Natural killer cell treated with Interleukin-12 subunit alpha and Interleukin-12 subunit beta and Interleukin-15 and Interleukin-18, amount 100 ng/mL, for 72 hours (primary cell): ENCODE data around the gene CLHC1. TPM values are rescaled to one million over a fixed set of nuclear protein-coding genes. Genes with fewer than 3 reads are reported as not detected.
"Not testable (repeated sequence)": the region's sequence is repeated elsewhere in the genome, so short reads cannot be mapped to it uniquely, and the experiment has no call there.

ENCODE experiments used
- ATAC-seq, 2 donors: fragments of 150-1000 bp; cut with Tn5 transposase in 1 of 2; sonication (Bioruptor Pico), chemical (Tn5 transposase) in 1 of 2; 2 replicates each; pipeline ENCODE4 v1.10.0; 2021
- DNase-seq: peaks from one replicate; pipeline ENCODE4 v3.0.0; 2022; ENCODE audit warnings: low spot score
- H3K27ac Mint-ChIP-seq, 2 donors: 1 replicate in 1 of 2; 2 replicates in 1 of 2; pipeline ENCODE4 v1.8.0; 2022; ENCODE audit warnings: mixed read lengths in 2 of 2, mild to moderate bottlenecking in 1 of 2, moderate library complexity in 1 of 2
- H3K27me3 Mint-ChIP-seq, 2 donors: 1 replicate in 1 of 2; 2 replicates in 1 of 2; pipeline ENCODE4 v1.8.0; 2022; ENCODE audit warnings: mixed read lengths in 2 of 2
- H3K36me3 Mint-ChIP-seq: one replicate; pipeline ENCODE4 v1.8.0; 2022; ENCODE audit warnings: mixed read lengths
- H3K4me1 Mint-ChIP-seq, 2 donors: 1 replicate in 1 of 2; 2 replicates in 1 of 2; pipeline ENCODE4 v1.8.0; 2022; ENCODE audit warnings: low read depth in 2 of 2, mixed read lengths in 2 of 2, mild to moderate bottlenecking in 1 of 2
- H3K4me3 Mint-ChIP-seq: one replicate; pipeline ENCODE4 v1.8.0; 2022; ENCODE audit warnings: mixed read lengths
- H3K9me3 Mint-ChIP-seq: 2 replicates; pipeline ENCODE4 v1.8.0; 2022; ENCODE audit warnings: mixed read lengths
- total RNA-seq, 2 donors: library from RNA; stranded (reverse); gene quantifications; one replicate each; pipeline ENCODE4 v1.2.3, GENCODE V29; 2022

Gene CLHC1
- total RNA-seq = 10 to 100 TPM in 1 of 2 donors, 1 to 10 TPM in 1; 9.7 to 13.1 TPM

DNA sequence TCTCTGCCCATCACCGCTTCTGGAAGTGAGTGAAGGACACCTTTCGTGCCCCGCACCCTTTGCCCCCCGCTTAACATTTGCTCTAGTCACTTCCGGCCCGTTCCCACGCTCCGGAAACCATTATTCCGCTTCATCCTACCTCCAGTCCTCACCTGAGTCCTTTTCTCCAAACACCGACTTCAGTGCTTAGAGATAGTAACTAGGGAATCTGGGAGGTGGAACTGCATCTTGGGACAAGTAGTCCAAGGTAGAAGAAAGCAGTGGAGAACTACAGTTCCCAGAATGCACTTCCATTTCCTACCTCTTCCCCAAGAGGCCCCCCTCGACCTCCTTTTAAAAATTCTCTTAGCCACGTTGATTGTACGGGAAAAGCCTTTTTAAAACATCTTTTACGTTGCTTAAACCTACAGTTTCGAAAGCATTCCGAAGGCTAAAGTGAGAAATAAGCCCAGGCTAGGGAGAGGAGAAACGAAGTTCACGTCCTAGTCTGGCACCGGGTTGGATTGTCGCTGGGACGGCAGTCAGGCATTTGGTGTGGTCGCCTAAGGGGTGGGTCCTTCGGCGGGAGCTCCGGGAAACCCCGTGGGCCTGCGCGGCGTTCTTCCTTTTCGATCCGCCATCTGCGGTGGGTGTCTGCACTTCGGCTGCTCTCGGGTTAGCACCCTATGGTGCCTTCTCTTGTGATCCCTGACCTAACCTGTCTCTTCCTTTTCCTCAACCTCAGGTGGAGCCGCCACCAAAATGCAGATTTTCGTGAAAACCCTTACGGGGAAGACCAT is at the start of gene CLHC1, which contains the start of gene RPS27A:
Gene CLHC1 (minus strand): TSS at position 210 of the 779 bp plus-strand sequence. CDS start 9,882 bp downstream, outside the sequence.
Gene RPS27A (plus strand): TSS at position 605 of the 779 bp plus-strand sequence. CDS start 137 bp downstream, at position 742.
- peaks cover 47 to 56% of the 10 kb centered on the region in 2 donors for H3K4me1 Mint-ChIP-seq
- peak within 1 kb of the TSS; percentile 99 for H3K27ac Mint-ChIP-seq
- peaks cover 30% of the 10 kb centered on the region for H3K36me3 Mint-ChIP-seq
- H3K9me3 Mint-ChIP-seq = no peaks in the 10 kb centered on the region
- H3K4me3 Mint-ChIP-seq = peak within 1 kb of the TSS; percentile 100
- peak; percentile 94 to 96 for ATAC-seq
- DNase-seq = peak; percentile 94
- no peaks in the 10 kb centered on the region for H3K27me3 Mint-ChIP-seq

DNA sequence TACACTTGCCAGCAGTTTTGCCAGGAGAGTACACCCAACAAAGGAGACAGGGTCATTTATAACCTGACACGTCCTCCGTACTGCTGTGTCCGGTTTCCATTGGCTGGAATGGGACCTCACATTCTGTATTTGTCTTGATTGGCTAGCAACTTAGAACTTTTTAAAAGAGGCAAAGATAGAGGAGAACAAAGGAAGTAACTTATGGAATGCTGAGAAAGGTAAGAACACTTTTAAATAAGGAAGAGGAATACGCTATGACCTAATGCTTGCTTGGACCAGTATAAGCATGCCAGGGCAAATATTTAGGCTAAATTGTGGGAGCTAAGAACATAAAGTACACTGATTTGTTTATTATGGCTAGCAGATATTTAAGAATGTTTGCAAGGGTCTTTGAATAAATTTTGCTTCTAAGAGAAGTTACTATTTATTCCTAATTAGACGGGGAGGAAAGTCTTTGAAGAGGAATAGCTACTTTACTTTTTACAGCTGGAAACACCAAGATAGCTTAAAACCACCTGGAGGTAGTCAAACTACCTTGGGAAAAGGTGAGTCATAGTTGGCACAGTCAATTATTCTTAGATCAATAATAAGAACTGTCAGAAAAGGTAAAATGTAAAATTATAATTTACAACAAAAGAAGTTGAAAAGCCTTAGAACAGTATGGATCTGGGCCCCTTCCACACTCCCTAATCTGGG is 48.9 kb upstream of the CLHC1 start:
- Mint-ChIP-seq H3K4me1 (peaks cover 9 to 13% of the 10 kb centered on the region in 2 donors), H3K4me3 (peak overlapping the region; percentile 67), H3K27ac (peak overlapping the region; percentile 85 to 96)
- H3K36me3 Mint-ChIP-seq, DNase-seq, H3K27me3 Mint-ChIP-seq, ATAC-seq, H3K9me3 Mint-ChIP-seq: not testable (repeated sequence)

DNA sequence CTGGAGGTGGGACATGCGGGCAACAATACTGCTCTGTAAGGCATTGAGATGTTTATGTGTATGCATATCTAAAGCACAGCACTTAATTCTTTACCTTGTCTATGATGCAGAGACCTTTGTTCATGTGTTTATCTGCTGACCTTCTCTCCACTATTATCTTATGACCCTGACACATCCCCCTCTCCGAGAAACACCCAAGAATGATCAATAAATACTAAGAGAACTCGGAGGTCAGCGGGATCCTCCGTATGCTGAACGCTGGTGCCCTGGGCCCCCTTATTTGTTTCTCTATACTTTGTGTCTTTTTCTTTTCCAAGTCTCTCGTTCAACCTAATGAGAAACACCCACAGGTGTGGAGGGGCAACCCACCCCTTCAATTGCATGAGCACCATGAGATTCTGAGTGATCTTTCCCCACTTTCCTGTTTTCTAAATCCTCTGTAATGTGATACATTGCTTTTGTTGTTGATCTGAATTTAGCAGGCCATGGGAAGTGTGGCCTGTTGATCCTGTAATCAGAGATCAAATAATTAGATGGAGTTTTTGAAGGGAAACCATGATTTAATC is 47.8 kb upstream of the CLHC1 start:
- not testable (repeated sequence) for H3K4me3 Mint-ChIP-seq, H3K27me3 Mint-ChIP-seq, H3K36me3 Mint-ChIP-seq, H3K27ac Mint-ChIP-seq, ATAC-seq, H3K9me3 Mint-ChIP-seq, DNase-seq
- H3K4me1 Mint-ChIP-seq = peaks cover 9 to 13% of the 10 kb centered on the region in 2 donors

DNA sequence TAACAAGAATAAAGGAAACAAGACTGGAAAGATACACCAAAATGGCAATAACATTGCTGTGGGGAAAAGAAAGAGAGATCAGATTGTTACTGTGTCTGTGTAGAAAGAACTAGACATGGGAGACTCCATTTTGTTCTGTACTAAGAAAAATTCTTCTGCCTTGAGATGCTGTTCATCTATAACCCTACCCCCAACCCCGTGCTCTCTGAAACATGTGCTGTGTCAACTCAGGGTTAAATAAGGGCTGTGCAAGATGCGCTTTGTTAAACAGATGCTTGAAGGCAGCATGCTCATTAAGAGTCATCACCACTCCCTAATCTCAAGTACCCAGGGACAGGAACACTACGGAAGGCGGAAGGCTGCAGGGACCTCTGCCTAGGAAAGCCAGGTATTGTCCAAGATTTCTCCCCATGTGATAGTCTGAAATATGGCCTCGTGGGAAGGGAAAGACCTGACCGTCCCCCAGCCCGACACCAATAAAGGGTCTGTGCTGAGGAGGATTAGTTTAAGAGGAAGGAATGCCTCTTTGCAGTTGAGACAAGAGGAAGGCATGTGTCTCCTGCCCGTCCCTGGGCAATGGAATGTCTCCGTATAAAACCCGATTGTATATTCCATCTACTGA is 47.2 kb upstream of the CLHC1 start:
- ATAC-seq, H3K27ac Mint-ChIP-seq, H3K4me3 Mint-ChIP-seq, H3K36me3 Mint-ChIP-seq, DNase-seq, H3K27me3 Mint-ChIP-seq, H3K9me3 Mint-ChIP-seq: not testable (repeated sequence)
- H3K4me1 Mint-ChIP-seq = peaks cover 9 to 13% of the 10 kb centered on the region in 2 donors

DNA sequence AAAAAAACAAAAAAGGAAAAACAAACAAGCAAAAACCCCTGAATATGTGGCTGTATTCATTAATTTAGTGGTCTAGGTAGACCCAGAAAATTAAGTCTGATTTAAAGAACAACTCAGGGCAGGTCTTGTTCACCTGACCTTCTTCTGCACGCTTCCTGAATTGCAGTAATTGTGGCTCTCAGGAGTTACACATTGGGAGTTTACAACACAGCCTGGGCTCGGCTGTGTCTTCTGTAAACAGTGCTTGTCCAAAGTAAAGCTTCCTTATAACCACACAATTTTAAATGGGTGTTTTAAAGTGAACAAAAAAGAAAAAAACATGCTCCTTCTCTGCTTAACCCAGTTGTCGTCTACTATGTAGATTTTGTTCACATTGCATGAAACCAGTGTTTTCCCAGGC is 45.2 kb upstream of the CLHC1 start:
- DNase-seq (no peak), ATAC-seq (no peak)
- Mint-ChIP-seq H3K4me1 (peaks cover 3 to 6% of the 10 kb centered on the region in 2 donors), H3K27ac (no peak overlapping the region), H3K36me3 (no peaks in the 10 kb centered on the region), H3K4me3 (no peak overlapping the region), H3K9me3 (no peaks in the 10 kb centered on the region), H3K27me3 (no peaks in the 10 kb centered on the region)

DNA sequence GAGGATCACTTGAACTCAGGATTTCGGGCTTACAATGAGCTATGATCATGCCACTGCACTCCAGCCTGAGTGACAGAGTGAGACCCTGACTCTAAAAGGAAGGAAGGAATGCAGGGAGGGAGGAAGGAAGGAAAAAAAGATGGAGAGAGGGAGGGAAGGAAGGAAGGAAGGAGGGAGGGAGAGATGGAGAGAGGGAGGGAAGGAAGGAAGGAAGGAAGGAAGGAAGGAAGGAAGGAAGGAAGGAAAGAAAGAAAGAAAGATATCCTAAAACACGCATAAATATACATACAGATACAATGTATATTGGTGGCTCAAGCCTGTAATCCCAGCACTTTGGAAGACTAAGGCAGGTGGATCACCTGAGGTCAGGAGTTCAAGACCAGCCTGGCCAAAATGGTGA is 42.3 kb upstream of the CLHC1 start:
- not testable (repeated sequence) for H3K4me3 Mint-ChIP-seq, H3K9me3 Mint-ChIP-seq, DNase-seq, ATAC-seq, H3K27me3 Mint-ChIP-seq, H3K4me1 Mint-ChIP-seq, H3K36me3 Mint-ChIP-seq
- peak overlapping the region in 1 of 2 donors; percentile 43 for H3K27ac Mint-ChIP-seq

DNA sequence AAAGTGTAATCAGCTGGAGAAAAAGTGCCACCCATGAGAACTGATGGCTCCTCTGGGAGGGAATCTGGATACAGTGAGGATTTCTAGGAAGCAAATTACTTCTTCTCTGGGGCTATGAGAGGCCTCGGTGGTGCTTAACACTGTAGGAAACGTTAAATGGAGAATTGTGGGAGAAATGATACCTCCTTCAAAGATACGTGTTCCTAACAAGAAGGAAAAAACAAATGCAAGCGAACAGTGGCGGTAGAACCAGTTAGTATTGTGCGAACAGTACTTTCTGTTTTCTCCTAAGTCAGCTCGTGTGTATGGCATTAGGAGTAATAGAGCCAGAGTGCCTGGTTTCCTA is 37.5 kb upstream of the CLHC1 start:
- DNase-seq (no peak), ATAC-seq (no peak)
- Mint-ChIP-seq H3K27me3 (no peaks in the 10 kb centered on the region), H3K4me1 (peaks cover 14 to 16% of the 10 kb centered on the region in 2 donors), H3K27ac (peak overlapping the region; percentile 89 to 97), H3K9me3 (no peaks in the 10 kb centered on the region), H3K36me3 (peaks cover 1% of the 10 kb centered on the region), H3K4me3 (peak overlapping the region; percentile 95)

DNA sequence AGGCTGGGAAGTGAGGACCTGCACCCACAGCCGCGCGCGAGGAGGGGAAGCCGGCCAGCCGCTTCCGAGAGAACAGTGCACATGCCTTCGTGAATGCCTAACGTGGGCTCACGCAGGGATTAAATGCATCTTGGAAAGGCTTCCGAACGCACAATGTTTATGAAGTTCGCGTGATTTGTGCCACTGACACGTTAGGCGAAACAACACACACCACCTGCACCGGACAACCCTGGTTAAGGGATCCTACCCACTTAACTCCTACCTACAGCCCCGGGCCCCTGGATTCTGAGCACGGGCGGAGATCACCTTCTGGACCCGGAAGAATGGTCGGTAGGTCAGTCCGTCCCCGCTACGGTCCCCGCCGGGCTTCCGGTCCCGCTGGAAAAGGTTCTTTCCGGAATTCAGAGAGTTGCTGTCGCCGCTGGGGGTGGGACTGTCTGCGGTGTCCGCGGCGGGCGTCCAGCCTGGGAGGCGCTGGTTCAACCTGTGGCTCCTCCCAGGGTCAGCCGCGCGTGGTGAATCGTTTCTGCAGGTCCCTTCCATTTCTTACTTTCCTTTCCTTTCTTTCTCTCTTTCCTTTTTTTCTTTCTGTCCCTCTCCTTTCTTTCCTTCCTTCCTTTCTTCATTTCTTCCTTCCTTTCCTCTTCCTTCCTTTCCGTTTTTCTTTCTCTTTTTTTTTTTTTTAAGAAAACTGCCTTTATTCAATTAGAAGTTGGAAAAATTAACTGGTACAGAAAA is 37.0 kb upstream of the CLHC1 start, which contains the start of gene MTIF2:
Gene MTIF2 (minus strand): TSS at position 325 of the 738 bp plus-strand sequence. CDS start 5,373 bp downstream, outside the sequence.
- peak; percentile 98 for DNase-seq
- Mint-ChIP-seq H3K27me3 (no peaks in the 10 kb centered on the region), H3K27ac (peak within 1 kb of the TSS; percentile 89 to 97), H3K4me3 (peak within 1 kb of the TSS; percentile 95), H3K4me1 (peaks cover 14 to 16% of the 10 kb centered on the region in 2 donors), H3K36me3 (peaks cover 7% of the 10 kb centered on the region), H3K9me3 (no peaks in the 10 kb centered on the region)
- ATAC-seq = peak; percentile 99

DNA sequence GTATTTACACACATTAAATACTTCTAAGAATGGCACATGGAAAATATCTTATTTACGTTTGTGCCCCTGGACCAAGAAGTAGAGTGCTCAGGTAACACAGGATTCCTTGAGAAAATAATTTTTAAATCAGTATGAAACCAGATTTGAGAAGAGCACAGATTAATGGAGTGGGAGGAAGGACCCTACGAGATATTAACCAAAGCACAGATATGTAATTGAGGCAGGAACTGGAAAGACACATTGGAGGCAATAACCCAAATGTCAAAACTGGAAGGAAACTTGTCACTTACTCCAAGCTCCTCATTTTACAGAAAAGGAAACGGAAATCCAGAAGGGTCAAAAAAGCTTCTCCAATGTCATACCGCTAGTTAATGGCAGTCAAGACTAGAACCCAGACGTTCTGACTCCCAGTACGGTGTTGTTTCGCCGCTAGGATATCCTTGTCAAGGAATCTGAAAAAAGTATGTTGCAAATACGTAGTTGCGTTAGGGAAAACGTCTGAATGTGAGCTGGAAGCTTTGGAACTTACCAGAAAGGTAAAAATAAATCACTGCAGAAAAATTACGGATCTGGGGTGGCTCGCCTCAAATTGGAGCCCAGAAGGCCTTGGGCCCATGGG is 36.3 kb upstream of the CLHC1 start:
- ATAC-seq (no peak), DNase-seq (no peak)
- Mint-ChIP-seq H3K4me3 (peak overlapping the region; percentile 95), H3K27ac (peak overlapping the region; percentile 89 to 97), H3K36me3 (peaks cover 8% of the 10 kb centered on the region), H3K9me3 (no peaks in the 10 kb centered on the region), H3K4me1 (peaks cover 14 to 16% of the 10 kb centered on the region in 2 donors), H3K27me3 (no peaks in the 10 kb centered on the region)

DNA sequence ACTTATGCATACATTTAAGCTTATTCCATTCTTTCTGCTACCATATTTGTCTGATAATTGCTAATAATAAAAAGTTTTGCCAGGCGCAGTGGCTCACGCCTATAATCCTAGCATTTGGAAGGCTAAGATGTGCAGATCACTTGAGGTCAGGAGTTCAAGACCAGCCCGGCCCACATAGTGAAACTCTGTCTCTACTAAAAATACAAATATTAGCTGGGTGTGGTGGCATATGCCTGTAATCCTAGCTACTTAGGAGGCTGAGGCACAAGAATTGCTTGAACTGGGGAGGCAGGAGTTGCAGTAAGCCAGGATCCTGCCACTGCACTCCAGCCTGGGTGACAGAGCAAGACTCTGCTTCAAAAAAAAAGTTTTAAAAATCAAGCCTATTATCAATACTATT is 27.5 kb upstream of the CLHC1 start:
- H3K36me3 Mint-ChIP-seq = peaks cover 15% of the 10 kb centered on the region
- ATAC-seq, H3K4me3 Mint-ChIP-seq, H3K27ac Mint-ChIP-seq, DNase-seq, H3K9me3 Mint-ChIP-seq, H3K27me3 Mint-ChIP-seq, H3K4me1 Mint-ChIP-seq: not testable (repeated sequence)

DNA sequence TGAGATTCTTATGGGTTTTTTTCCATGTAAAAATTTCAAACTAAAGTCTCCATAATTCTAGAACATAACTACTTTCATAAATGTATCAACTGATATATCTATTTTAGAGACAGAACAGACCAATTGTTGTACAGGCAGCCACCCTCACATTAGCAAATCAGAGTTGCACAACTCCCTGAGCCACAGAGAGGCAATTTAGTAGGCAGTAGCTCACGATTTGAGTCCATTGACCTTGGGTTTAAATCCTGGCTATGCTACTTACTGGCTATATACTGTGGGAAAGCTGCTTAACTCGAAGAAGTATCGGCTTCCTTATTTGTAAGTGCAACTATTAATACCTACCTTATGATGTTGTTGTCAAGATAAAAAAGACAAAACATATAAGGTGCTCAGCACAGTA is 20.7 kb upstream of the CLHC1 start:
- H3K9me3 Mint-ChIP-seq = no peaks in the 10 kb centered on the region
- peaks cover 9% of the 10 kb centered on the region for H3K36me3 Mint-ChIP-seq
- H3K4me3 Mint-ChIP-seq = no peak overlapping the region
- H3K27me3 Mint-ChIP-seq = no peaks in the 10 kb centered on the region
- ATAC-seq (no peak), DNase-seq (no peak)
- no peak overlapping the region for H3K27ac Mint-ChIP-seq
- no peaks in the 10 kb centered on the region for H3K4me1 Mint-ChIP-seq

DNA sequence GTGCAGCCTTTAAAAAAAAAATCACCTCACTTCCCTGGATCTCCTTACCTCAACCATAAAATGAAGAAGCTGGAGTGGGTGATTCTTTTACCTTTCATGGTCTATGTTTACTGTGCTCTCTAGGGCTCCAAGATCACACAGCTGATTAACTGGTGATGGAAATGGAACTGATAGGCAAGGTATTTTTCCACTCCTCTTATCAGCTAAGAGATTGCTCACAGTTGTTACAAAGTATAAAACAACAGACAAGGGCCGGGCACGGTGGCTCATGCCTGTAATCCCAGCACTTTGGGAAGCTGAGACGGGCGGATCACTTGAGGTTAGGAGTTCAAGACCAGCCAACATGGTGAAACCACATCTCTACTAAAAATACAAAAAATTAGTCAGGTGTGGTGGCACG is 14.9 kb upstream of the CLHC1 start:
- Mint-ChIP-seq H3K27me3 (no peaks in the 10 kb centered on the region), H3K9me3 (no peaks in the 10 kb centered on the region), H3K4me1 (no peaks in the 10 kb centered on the region), H3K36me3 (peaks cover 5% of the 10 kb centered on the region), H3K27ac (no peak overlapping the region), H3K4me3 (no peak overlapping the region)
- ATAC-seq (no peak), DNase-seq (no peak)

DNA sequence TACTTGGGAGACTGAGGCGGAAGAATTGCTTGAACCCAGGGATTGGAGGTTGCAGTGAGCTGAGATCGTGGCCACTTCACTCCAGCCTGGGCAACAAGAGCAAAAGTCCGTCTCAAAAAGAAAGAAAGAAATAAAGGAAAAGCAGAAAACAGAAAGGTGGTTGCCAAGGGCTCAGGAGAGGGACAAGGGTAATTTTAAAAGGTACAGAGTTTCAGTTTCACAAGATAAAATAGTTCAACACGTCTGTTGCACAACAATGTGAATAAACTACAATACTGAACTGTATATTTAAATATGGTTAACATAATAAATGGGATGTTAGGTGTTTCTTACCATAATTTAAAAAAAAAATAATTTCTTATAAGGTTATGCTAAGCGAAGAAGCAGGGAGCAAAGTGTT is 13.3 kb upstream of the CLHC1 start:
- H3K36me3 Mint-ChIP-seq = peaks cover 5% of the 10 kb centered on the region

More for the DNA sequence above, 13.3 kb upstream of the CLHC1 start:
- Mint-ChIP-seq H3K27me3 (no peaks in the 10 kb centered on the region), H3K4me3 (no peak overlapping the region), H3K9me3 (no peaks in the 10 kb centered on the region), H3K4me1 (no peaks in the 10 kb centered on the region), H3K27ac (no peak overlapping the region)
- DNase-seq (no peak), ATAC-seq (no peak)
